ENCODE results near the gene GLT1D1.

The GLT1D1 gene

GRCh38 chr12:128863957-128864356 is 10.7 kb downstream of the GLT1D1 start:
- TF ChIP-seq POLR2AphosphoS5 (IDR thresholded peaks at IDR 0.05; ENCODE audit: low read depth, low read length): no peak
- TF ChIP-seq TAF1 (IDR thresholded peaks at IDR 0.05; ENCODE audit: borderline replicate concordance, insufficient read depth, low read length): no peak
- TF ChIP-seq REST (IDR thresholded peaks at IDR 0.05; ENCODE audit: insufficient read depth in 1 of 2, low read depth in 2 of 2, low read length in 2 of 2): no peak

- TF ChIP-seq POLR2AphosphoS5 (IDR thresholded peaks at IDR 0.05; ENCODE audit: low read depth, low read length): no peak
- no peak for TF ChIP-seq SIN3A (IDR thresholded peaks at IDR 0.05; ENCODE audit: borderline replicate concordance, insufficient read depth, low read length)
- TF ChIP-seq TAF1 (IDR thresholded peaks at IDR 0.05; ENCODE audit: borderline replicate concordance, insufficient read depth, low read length): no peak
- TF ChIP-seq REST (IDR thresholded peaks at IDR 0.05; ENCODE audit: insufficient read depth in 1 of 2, low read depth in 2 of 2, low read length in 2 of 2): no peak
- TF ChIP-seq FOXP2 (optimal IDR thresholded peaks at IDR 0.05; ENCODE audit: borderline replicate concordance, extremely low read depth, extremely low read length, insufficient read depth): no peak
These were observed 11.4 kb downstream of the GLT1D1 start for GRCh38 chr12:128864516-128865186.

GRCh38 chr12:128867466-128867865 is 14.2 kb downstream of the GLT1D1 start:
- TF ChIP-seq REST (IDR thresholded peaks at IDR 0.05; ENCODE audit: insufficient read depth in 1 of 2, low read depth in 2 of 2, low read length in 2 of 2): no peak
- no peak for TF ChIP-seq POLR2AphosphoS5 (IDR thresholded peaks at IDR 0.05; ENCODE audit: low read depth, low read length)
- TF ChIP-seq SIN3A (IDR thresholded peaks at IDR 0.05; ENCODE audit: borderline replicate concordance, insufficient read depth, low read length): no peak
- TF ChIP-seq FOXP2 (optimal IDR thresholded peaks at IDR 0.05; ENCODE audit: borderline replicate concordance, extremely low read depth, extremely low read length, insufficient read depth): no peak
- no peak for TF ChIP-seq TAF1 (IDR thresholded peaks at IDR 0.05; ENCODE audit: borderline replicate concordance, insufficient read depth, low read length)

GRCh38 chr12:128871516-128871892 is 18.2 kb downstream of the GLT1D1 start:
- TF ChIP-seq FOXP2 (optimal IDR thresholded peaks at IDR 0.05; ENCODE audit: borderline replicate concordance, extremely low read depth, extremely low read length, insufficient read depth): no peak
- no peak for TF ChIP-seq SIN3A (IDR thresholded peaks at IDR 0.05; ENCODE audit: borderline replicate concordance, insufficient read depth, low read length)
- no peak for TF ChIP-seq TAF1 (IDR thresholded peaks at IDR 0.05; ENCODE audit: borderline replicate concordance, insufficient read depth, low read length)
- no peak for TF ChIP-seq REST (IDR thresholded peaks at IDR 0.05; ENCODE audit: insufficient read depth in 1 of 2, low read depth in 2 of 2, low read length in 2 of 2)
- TF ChIP-seq POLR2AphosphoS5 (IDR thresholded peaks at IDR 0.05; ENCODE audit: low read depth, low read length): no peak

- TF ChIP-seq REST (IDR thresholded peaks at IDR 0.05; ENCODE audit: insufficient read depth in 1 of 2, low read depth in 2 of 2, low read length in 2 of 2) (no peak), TAF1 (IDR thresholded peaks at IDR 0.05; ENCODE audit: borderline replicate concordance, insufficient read depth, low read length) (no peak), FOXP2 (optimal IDR thresholded peaks at IDR 0.05; ENCODE audit: borderline replicate concordance, extremely low read depth, extremely low read length, insufficient read depth) (no peak), POLR2AphosphoS5 (IDR thresholded peaks at IDR 0.05; ENCODE audit: low read depth, low read length) (no peak), SIN3A (IDR thresholded peaks at IDR 0.05; ENCODE audit: borderline replicate concordance, insufficient read depth, low read length) (no peak)
These were observed 19.0 kb downstream of the GLT1D1 start for GRCh38 chr12:128872303-128872702.

All from PFSK-1 (cell line).